BLaER1 treated with 17β-estradiol and CSF1 and Interleukin-3, amounts not matched to agents 10 nM and 100 nM (cell line): ENCODE measurements around the gene GGCT.

Experiments
- H3K27ac ChIP-seq, 11 experiments: shearing (Covaris generic); formaldehyde crosslinking; 2 replicates each; pipeline ENCODE4 v1.8.1; 2022
- H3K27me3 ChIP-seq, 11 experiments: shearing (Covaris generic); formaldehyde crosslinking; 2 replicates each; pipeline ENCODE4 v1.8.1; 2022
- H3K36me3 ChIP-seq, 11 experiments: shearing (Covaris generic); formaldehyde crosslinking; 2 replicates each; pipeline ENCODE4 v1.8.1; 2022
- H3K4me1 ChIP-seq, 10 experiments: shearing (Covaris generic); formaldehyde crosslinking; 2 replicates each; pipeline ENCODE4 v1.8.1; 2022
- H3K4me2 ChIP-seq, 11 experiments: shearing (Covaris generic); formaldehyde crosslinking; 2 replicates each; pipeline ENCODE4 v1.8.1; 2022
- H3K4me3 ChIP-seq, 10 experiments: shearing (Covaris generic); formaldehyde crosslinking; 2 replicates each; pipeline ENCODE4 v1.8.1; 2022
- H3K9ac ChIP-seq, 11 experiments: shearing (Covaris generic); formaldehyde crosslinking; 2 replicates each; pipeline ENCODE4 v1.8.1; 2022
- H3K9me3 ChIP-seq, 11 experiments: shearing (Covaris generic); formaldehyde crosslinking; replicated peaks in 1 of 11; 2 replicates each; pipeline ENCODE4 v1.8.1; 2022
- H4K20me1 ChIP-seq, 11 experiments: shearing (Covaris generic); formaldehyde crosslinking; 2 replicates each; pipeline ENCODE4 v1.8.1; 2022
- Cebpa-rat ChIP-seq, 11 experiments: shearing (Covaris generic); IDR thresholded peaks; 2 replicates each; pipeline ENCODE4 v1.8.1; 2022

Gene GGCT

DNA sequence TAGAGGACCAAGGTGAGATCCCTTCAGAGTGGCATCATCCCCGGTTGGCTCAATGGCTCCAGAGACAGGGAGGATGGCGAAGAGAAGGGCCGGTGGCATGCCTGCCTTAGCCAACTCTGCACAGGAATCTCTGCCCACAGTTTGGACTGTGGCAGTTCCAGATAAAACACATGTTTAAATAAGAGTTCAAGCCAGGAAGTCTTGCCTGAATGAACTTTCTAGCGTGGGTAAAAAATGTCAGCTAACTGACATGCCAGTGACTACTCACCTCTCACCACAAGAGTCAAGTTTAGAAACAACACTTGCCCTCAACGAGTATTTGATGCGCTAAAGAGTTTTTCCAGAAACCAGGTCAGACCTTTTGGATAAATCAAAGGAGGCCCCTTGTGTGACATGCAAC lies 29.0 kb downstream of the GGCT start:
- Histone ChIP-seq H3K36me3 (peaks cover 0 to 8% (median 0%) of the 10 kb centered on the region in 11 experiments; a peak in 1 of 22 replicates), H3K9me3 (peaks cover 0 to 8% (median 0%) of the 10 kb centered on the region in 11 experiments; a peak in 1 of 22 replicates), H3K4me3 (no peak overlapping the region), H3K27ac (0 out of 22 replicates have a peak overlapping the region, but pooled peaks of 2 of the 11 experiments have one; percentile 4 to 6), H3K9ac (no peak overlapping the region; a peak in 1 of 22 replicates), H3K4me2 (peak overlapping the region; percentile 24 to 96 (median 90)), H4K20me1 (peaks cover 0 to 27% (median 6%) of the 10 kb centered on the region in 11 experiments; a peak in 9 of 22 replicates), H3K27me3 (no peaks in the 10 kb centered on the region), H3K4me1 (peaks cover 70 to 89% (median 84%) of the 10 kb centered on the region in 10 experiments)
- TF ChIP-seq Cebpa-rat (IDR thresholded peaks at IDR 0.05), result no peak

DNA sequence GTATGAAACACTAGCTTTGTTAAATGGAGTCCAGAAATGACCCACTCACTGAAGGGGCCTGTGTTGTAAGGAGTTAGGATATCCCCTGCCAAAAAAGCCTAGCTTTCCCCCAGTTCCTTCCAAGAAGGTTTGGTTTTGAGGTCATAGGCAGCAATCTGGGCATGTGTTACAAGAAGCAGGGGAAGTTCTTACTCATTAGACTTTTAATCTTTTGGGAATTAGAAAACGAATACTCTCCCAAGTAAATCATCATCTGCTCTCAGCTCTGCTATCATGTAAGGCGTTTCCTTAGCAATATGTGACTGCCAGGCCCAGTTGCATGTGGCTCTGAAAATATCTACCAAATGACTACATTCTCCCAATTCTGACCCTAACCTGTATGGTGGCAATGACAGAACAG lies 29.7 kb downstream of the GGCT start:
- Histone ChIP-seq H3K27ac (0 out of 22 replicates have a peak overlapping the region, but pooled peaks of 1 of the 11 experiments have one; percentile 6), H3K4me1 (peaks cover 71 to 93% (median 88%) of the 10 kb centered on the region in 10 experiments), H3K9ac (peak overlapping the region in 1 of 11 experiments; percentile 12; a peak in 1 of 22 replicates), H3K36me3 (peaks cover 0 to 8% (median 0%) of the 10 kb centered on the region in 11 experiments; a peak in 2 of 22 replicates), H3K27me3 (no peaks in the 10 kb centered on the region), H3K4me2 (peak overlapping the region; percentile 24 to 96 (median 90)), H3K4me3 (no peak overlapping the region), H4K20me1 (peaks cover 0 to 27% (median 6%) of the 10 kb centered on the region in 11 experiments; a peak in 9 of 22 replicates), H3K9me3 (peaks cover 0 to 8% (median 0%) of the 10 kb centered on the region in 11 experiments; a peak in 1 of 22 replicates)
- no peak for TF ChIP-seq Cebpa-rat (IDR thresholded peaks at IDR 0.05)

DNA sequence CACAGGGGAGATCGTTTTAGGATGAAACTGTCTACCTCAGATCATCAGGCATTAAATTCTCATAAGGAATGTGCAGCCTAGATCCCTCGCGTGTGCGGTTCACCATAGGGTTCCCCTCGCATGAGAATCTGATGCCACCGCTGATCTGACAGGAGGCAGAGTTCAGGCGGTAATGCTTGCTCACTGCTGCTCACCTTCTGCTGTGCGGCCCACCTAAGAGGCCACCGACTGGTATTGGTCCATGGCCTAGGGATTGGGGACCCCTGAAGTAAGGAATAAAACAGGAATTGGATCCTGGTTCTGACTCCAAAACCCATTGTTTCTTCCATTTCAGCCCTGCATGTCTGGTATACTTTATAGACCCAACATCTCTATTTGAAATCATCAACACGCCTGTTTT lies 30.1 kb downstream of the GGCT start:
- Histone ChIP-seq H3K27me3 (no peaks in the 10 kb centered on the region), H3K9ac (no peak overlapping the region), H4K20me1 (peaks cover 0 to 27% (median 6%) of the 10 kb centered on the region in 11 experiments; a peak in 9 of 22 replicates), H3K36me3 (peaks cover 0 to 12% (median 0%) of the 10 kb centered on the region in 11 experiments; a peak in 3 of 22 replicates), H3K4me1 (peaks cover 71 to 89% (median 86%) of the 10 kb centered on the region in 10 experiments), H3K9me3 (peaks cover 0 to 8% (median 0%) of the 10 kb centered on the region in 11 experiments; a peak in 1 of 22 replicates), H3K27ac (no peak overlapping the region), H3K4me2 (peak overlapping the region; percentile 24 to 96 (median 90); a peak in 20 of 22 replicates), H3K4me3 (no peak overlapping the region)
- no peak for TF ChIP-seq Cebpa-rat (IDR thresholded peaks at IDR 0.05)

GRCh38 chr7:30473903-30474302 lies 30.7 kb downstream of the GGCT start:
- Histone ChIP-seq H3K27me3 (no peaks in the 10 kb centered on the region), H4K20me1 (peaks cover 0 to 27% (median 6%) of the 10 kb centered on the region in 11 experiments; a peak in 9 of 22 replicates), H3K4me3 (no peak overlapping the region), H3K36me3 (peaks cover 0 to 14% (median 0%) of the 10 kb centered on the region in 11 experiments; a peak in 3 of 22 replicates), H3K4me2 (peak overlapping the region in 10 of 11 experiments; percentile 11 to 91 (median 54); a peak in 15 of 22 replicates), H3K9ac (no peak overlapping the region), H3K9me3 (peaks cover 0 to 8% (median 0%) of the 10 kb centered on the region in 11 experiments; a peak in 1 of 22 replicates), H3K27ac (no peak overlapping the region), H3K4me1 (peaks cover 67 to 84% (median 80%) of the 10 kb centered on the region in 10 experiments)
- TF ChIP-seq Cebpa-rat (IDR thresholded peaks at IDR 0.05), result no peak

DNA sequence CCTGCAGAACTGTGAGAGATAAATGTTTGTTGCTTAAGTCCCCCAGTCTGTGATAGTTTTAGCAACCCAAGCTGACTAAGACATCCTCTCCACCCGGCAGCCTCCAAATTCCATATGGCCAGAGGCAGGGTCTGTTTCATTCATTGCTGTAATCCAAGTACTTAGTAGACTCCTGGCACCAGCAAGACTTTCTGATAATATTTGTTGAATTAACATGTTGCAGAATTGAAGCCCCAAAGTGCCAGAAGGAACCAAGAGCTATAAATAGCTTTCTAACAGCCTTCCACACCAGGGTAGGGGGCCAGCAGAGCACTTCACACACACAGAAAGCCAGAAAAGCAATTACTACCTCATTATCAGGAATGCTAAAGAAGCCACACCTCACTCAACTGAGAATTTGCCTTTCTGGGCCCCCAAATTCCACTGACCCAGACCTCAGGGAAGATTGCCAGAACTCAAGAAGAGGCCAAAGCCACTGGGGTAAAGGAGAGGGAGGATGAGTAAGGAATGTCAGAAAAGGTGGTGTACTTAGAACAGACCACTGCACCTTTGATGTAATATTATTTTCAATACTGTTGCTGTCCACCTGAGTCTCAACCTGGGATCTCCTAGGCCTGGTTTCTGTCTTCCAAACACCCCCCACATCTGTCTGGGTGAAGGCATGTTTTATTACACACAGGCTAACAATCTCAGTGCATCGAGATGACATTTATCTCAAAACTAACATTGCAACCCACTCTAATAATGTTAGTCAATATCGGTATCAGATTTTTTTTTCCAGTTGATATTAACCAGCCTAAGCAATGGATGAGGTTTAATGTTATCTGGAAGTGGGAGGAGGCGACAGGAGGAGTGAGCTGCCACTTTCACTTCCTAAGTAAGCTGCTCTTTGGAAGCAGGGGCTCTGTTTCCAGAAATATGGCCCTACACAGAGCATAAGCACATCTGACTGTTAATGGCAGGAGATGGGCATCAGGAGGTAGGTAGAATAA lies 31.5 kb downstream of the GGCT start:
- H3K27ac ChIP-seq, result no peak overlapping the region
- H3K9ac ChIP-seq, result no peak overlapping the region
- TF ChIP-seq Cebpa-rat (IDR thresholded peaks at IDR 0.05), result no peak
- H3K27me3 ChIP-seq, result no peaks in the 10 kb centered on the region
- H4K20me1 ChIP-seq, result peaks cover 0 to 27% (median 6%) of the 10 kb centered on the region in 11 experiments; a peak in 9 of 22 replicates
- H3K4me1 ChIP-seq, result peaks cover 72 to 90% (median 85%) of the 10 kb centered on the region in 10 experiments
- H3K4me2 ChIP-seq, result peak overlapping the region in 10 of 11 experiments; percentile 45 to 76 (median 60); a peak in 17 of 22 replicates
- H3K9me3 ChIP-seq, result peaks cover 0 to 8% (median 0%) of the 10 kb centered on the region in 11 experiments; a peak in 1 of 22 replicates
- peaks cover 0 to 14% (median 0%) of the 10 kb centered on the region in 11 experiments; a peak in 3 of 22 replicates for H3K36me3 ChIP-seq
- no peak overlapping the region for H3K4me3 ChIP-seq

DNA sequence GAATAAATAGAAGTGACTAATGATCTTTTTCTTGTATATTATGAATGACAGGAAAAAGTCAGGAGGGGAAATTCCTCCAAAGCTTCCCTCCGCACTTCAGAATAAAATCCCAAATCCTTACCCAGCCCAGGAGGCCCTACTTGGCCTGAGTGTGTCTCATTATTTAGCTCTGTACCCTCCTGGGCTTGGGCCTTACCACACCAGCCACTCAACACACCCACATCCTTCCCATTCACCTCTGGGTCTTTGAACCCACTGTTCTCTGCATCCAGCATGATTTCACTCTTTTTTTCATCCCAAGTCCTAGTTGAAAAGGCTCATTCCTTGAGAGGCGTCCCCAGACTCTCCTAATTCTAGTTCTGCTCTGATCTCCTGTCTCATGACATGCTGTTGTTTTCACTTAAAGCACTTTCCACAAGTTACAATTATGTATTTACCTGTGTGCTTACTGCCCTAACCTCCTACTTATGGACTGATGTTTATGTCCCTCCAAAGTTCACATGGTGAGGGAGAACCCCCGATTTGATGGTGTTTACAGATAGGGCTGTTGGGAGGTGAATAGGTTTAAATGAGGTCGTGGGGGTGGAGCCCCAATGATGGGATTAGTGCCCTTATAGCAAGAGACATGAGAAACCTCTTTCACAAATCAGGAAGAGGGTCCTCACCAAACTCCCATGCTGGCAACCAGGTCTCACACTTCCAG lies 32.4 kb downstream of the GGCT start:
- Histone ChIP-seq H3K9me3 (peaks cover 0 to 8% (median 0%) of the 10 kb centered on the region in 11 experiments; a peak in 1 of 22 replicates), H3K4me3 (no peak overlapping the region), H3K4me1 (peaks cover 73 to 90% (median 85%) of the 10 kb centered on the region in 10 experiments), H4K20me1 (peaks cover 0 to 27% (median 6%) of the 10 kb centered on the region in 11 experiments; a peak in 9 of 22 replicates), H3K36me3 (peaks cover 0 to 14% (median 0%) of the 10 kb centered on the region in 11 experiments; a peak in 3 of 22 replicates), H3K9ac (no peak overlapping the region), H3K27me3 (no peaks in the 10 kb centered on the region), H3K27ac (no peak overlapping the region), H3K4me2 (peak overlapping the region; percentile 31 to 75 (median 59); a peak in 19 of 22 replicates)
- no peak for TF ChIP-seq Cebpa-rat (IDR thresholded peaks at IDR 0.05)

- Histone ChIP-seq H3K27me3 (no peaks in the 10 kb centered on the region), H3K27ac (no peak overlapping the region)
Observed at GRCh38 chr7:30471205-30471604, 33.4 kb downstream of the GGCT start.

DNA sequence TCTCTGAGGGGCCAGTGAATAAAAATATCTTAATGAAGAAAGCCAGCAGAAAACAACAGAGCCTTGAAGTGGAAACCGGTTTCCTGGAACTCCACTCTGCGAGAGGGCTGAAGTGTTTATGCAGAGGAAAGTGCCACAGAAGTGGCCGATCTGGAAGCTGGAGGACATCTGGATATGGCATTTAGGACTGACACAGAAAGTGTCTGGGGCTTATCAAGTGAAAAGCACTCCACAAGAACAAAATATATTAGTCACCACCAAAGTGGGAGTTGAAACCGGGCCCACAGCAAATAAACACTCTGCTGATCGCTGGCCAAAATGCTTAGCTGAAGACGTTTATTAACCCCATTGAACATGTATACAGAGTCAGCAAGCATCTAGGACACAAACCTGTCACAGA lies 33.9 kb downstream of the GGCT start:
- Histone ChIP-seq H3K4me2 (peak overlapping the region; percentile 31 to 75 (median 59); a peak in 20 of 22 replicates), H3K4me3 (no peak overlapping the region), H3K9me3 (peaks cover 0 to 8% (median 0%) of the 10 kb centered on the region in 11 experiments; a peak in 1 of 22 replicates), H3K27ac (no peak overlapping the region), H3K9ac (peak overlapping the region in 1 of 11 experiments; percentile 6; a peak in 1 of 22 replicates), H3K4me1 (peaks cover 73 to 90% (median 85%) of the 10 kb centered on the region in 10 experiments), H4K20me1 (peaks cover 0 to 19% (median 9%) of the 10 kb centered on the region in 11 experiments; a peak in 11 of 22 replicates), H3K27me3 (no peaks in the 10 kb centered on the region), H3K36me3 (peaks cover 0 to 14% (median 0%) of the 10 kb centered on the region in 11 experiments; a peak in 3 of 22 replicates)
- TF ChIP-seq Cebpa-rat (IDR thresholded peaks at IDR 0.05), result no peak

More at GRCh38 chr7:30471205-30471604, 33.4 kb downstream of the GGCT start:
- no peak overlapping the region for H3K4me3 ChIP-seq
- peaks cover 0 to 8% (median 0%) of the 10 kb centered on the region in 11 experiments; a peak in 1 of 22 replicates for H3K9me3 ChIP-seq
- peaks cover 0 to 14% (median 0%) of the 10 kb centered on the region in 11 experiments; a peak in 3 of 22 replicates for H3K36me3 ChIP-seq
- no peak for TF ChIP-seq Cebpa-rat (IDR thresholded peaks at IDR 0.05)
- peaks cover 73 to 90% (median 85%) of the 10 kb centered on the region in 10 experiments for H3K4me1 ChIP-seq
- H4K20me1 ChIP-seq, result peaks cover 0 to 20% (median 6%) of the 10 kb centered on the region in 11 experiments; a peak in 9 of 22 replicates
- H3K9ac ChIP-seq, result peak overlapping the region in 1 of 11 experiments; percentile 6; a peak in 1 of 22 replicates
- peak overlapping the region; percentile 31 to 75 (median 59); a peak in 21 of 22 replicates for H3K4me2 ChIP-seq
